ENCODE measurements around the gene TADA2B.

The TADA2B gene

DNA sequence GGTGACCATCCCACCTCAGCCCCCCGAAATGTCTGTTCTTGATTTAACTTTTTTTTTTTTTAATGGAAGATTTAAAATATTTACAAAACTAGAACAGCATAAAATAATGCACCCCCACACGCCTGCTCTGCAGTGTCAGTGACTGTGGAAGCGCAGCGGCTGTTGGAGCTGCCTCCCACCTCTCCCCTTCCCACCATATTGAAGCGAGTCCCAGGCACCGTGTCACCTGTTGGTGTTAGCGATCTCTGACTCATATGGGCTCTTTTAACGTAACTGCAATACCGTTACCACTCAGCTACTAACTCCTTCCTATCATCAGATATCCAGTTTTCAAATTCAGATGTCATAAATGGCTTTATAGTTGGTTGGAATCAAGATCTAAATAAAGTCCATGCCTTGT lies 17.1 kb upstream of the TADA2B start:
- Histone ChIP-seq H3K4me1 (ENCODE audit: insufficient read depth, low read length, poor library complexity, severe bottlenecking) (no peaks in the 10 kb centered on the region), H3K36me3 (ENCODE audit: insufficient read depth, low read length) (peaks cover 47% of the 10 kb centered on the region; the same call in 1 of the 2 replicates), H3K4me3 (ENCODE audit: low read length, poor library complexity, severe bottlenecking) (no peak overlapping the region), H3K9ac (ENCODE audit: low read depth, low read length, poor library complexity, severe bottlenecking) (no peak overlapping the region), H3F3A (ENCODE audit: low read depth) (no peaks in the 10 kb centered on the region), H3K4me2 (ENCODE audit: low read depth, low read length, poor library complexity, severe bottlenecking) (no peak overlapping the region), H2AFZ (ENCODE audit: low read length) (no peak overlapping the region), H3K27me3 (ENCODE audit: insufficient read depth, low read length, poor library complexity, severe bottlenecking) (no peaks in the 10 kb centered on the region), H4K20me1 (ENCODE audit: insufficient read depth, low read length, poor library complexity, severe bottlenecking) (no peaks in the 10 kb centered on the region), H3K9me2 (replicated peaks; ENCODE audit: low read depth, low read length) (no peaks in the 10 kb centered on the region), H3K9me3 (ENCODE audit: insufficient read depth, low read depth, low read length) (no peaks in the 10 kb centered on the region), H3K79me2 (ENCODE audit: insufficient read depth, low read length) (no peaks in the 10 kb centered on the region)
- TF ChIP-seq EZH2phosphoT487 (IDR thresholded peaks at IDR 0.05; ENCODE audit: borderline replicate concordance): no peak
- TF ChIP-seq, protein P1, sequence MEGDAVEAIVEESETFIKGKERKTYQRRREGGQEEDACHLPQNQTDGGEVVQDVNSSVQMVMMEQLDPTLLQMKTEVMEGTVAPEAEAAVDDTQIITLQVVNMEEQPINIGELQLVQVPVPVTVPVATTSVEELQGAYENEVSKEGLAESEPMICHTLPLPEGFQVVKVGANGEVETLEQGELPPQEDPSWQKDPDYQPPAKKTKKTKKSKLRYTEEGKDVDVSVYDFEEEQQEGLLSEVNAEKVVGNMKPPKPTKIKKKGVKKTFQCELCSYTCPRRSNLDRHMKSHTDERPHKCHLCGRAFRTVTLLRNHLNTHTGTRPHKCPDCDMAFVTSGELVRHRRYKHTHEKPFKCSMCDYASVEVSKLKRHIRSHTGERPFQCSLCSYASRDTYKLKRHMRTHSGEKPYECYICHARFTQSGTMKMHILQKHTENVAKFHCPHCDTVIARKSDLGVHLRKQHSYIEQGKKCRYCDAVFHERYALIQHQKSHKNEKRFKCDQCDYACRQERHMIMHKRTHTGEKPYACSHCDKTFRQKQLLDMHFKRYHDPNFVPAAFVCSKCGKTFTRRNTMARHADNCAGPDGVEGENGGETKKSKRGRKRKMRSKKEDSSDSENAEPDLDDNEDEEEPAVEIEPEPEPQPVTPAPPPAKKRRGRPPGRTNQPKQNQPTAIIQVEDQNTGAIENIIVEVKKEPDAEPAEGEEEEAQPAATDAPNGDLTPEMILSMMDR (conservative IDR thresholded peaks at IDR 0.05; ENCODE audit: low read length): no peak

DNA sequence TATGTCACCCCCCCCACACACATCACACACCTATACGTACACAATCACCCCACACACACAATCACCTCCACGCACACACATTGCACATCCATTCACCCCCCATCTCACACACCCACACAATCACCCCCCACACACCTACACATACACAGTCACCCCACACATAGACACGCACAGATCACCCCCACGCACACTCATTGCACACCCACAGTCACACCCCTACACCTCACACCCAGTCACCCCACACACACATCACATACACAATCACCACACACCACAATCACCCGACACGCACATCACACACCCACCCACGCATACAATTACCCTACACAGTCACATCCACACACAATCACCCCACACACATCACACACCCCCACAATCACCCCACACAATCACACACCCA lies 15.9 kb upstream of the TADA2B start:
- H4K20me1 ChIP-seq (ENCODE audit: insufficient read depth, low read length, poor library complexity, severe bottlenecking): no peaks in the 10 kb centered on the region
- no peak overlapping the region for H3K4me2 ChIP-seq (ENCODE audit: low read depth, low read length, poor library complexity, severe bottlenecking)
- H3K9ac ChIP-seq (ENCODE audit: low read depth, low read length, poor library complexity, severe bottlenecking): no peak overlapping the region
- H2AFZ ChIP-seq (ENCODE audit: low read length): no peak overlapping the region
- H3K9me3 ChIP-seq (ENCODE audit: insufficient read depth, low read depth, low read length): no peaks in the 10 kb centered on the region
- H3K9me2 ChIP-seq (replicated peaks; ENCODE audit: low read depth, low read length): no peaks in the 10 kb centered on the region
- no peaks in the 10 kb centered on the region for H3K79me2 ChIP-seq (ENCODE audit: insufficient read depth, low read length)
- H3K4me1 ChIP-seq (ENCODE audit: insufficient read depth, low read length, poor library complexity, severe bottlenecking): no peaks in the 10 kb centered on the region
- no peak overlapping the region for H3K4me3 ChIP-seq (ENCODE audit: low read length, poor library complexity, severe bottlenecking)
- TF ChIP-seq, protein P1 (conservative IDR thresholded peaks at IDR 0.05; ENCODE audit: low read length): no peak
- no peak for TF ChIP-seq EZH2phosphoT487 (IDR thresholded peaks at IDR 0.05; ENCODE audit: borderline replicate concordance)
- no peaks in the 10 kb centered on the region for H3F3A ChIP-seq (ENCODE audit: low read depth)
- no peaks in the 10 kb centered on the region for H3K27me3 ChIP-seq (ENCODE audit: insufficient read depth, low read length, poor library complexity, severe bottlenecking)
- peaks cover 56% of the 10 kb centered on the region; the same call in 1 of the 2 replicates for H3K36me3 ChIP-seq (ENCODE audit: insufficient read depth, low read length)

DNA sequence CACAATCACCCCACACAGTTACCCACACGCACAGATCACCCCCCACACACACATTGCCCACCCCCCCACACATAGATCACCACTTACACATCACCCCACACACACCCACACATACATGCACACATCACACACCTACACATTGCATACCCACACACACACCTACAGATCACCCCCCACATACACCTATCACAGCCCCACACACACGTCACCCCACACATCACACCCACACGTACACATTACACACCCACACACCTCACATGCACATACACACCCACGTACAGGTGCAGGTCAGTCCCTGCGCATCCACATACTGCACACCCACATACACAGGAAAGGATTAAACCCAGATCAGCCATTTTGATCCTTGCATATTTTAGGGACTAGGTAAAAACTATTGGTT lies 15.3 kb upstream of the TADA2B start:
- no peak overlapping the region for H3K4me3 ChIP-seq (ENCODE audit: low read length, poor library complexity, severe bottlenecking)
- H3K9ac ChIP-seq (ENCODE audit: low read depth, low read length, poor library complexity, severe bottlenecking): no peak overlapping the region
- peaks cover 60% of the 10 kb centered on the region; the same call in 1 of the 2 replicates for H3K36me3 ChIP-seq (ENCODE audit: insufficient read depth, low read length)
- H3K79me2 ChIP-seq (ENCODE audit: insufficient read depth, low read length): no peaks in the 10 kb centered on the region
- H3K9me2 ChIP-seq (replicated peaks; ENCODE audit: low read depth, low read length): no peaks in the 10 kb centered on the region
- no peaks in the 10 kb centered on the region for H3K9me3 ChIP-seq (ENCODE audit: insufficient read depth, low read depth, low read length)
- no peaks in the 10 kb centered on the region for H3K4me1 ChIP-seq (ENCODE audit: insufficient read depth, low read length, poor library complexity, severe bottlenecking)
- H3F3A ChIP-seq (ENCODE audit: low read depth): no peaks in the 10 kb centered on the region
- H3K4me2 ChIP-seq (ENCODE audit: low read depth, low read length, poor library complexity, severe bottlenecking): no peak overlapping the region
- H4K20me1 ChIP-seq (ENCODE audit: insufficient read depth, low read length, poor library complexity, severe bottlenecking): no peaks in the 10 kb centered on the region
- no peak overlapping the region for H2AFZ ChIP-seq (ENCODE audit: low read length)
- H3K27me3 ChIP-seq (ENCODE audit: insufficient read depth, low read length, poor library complexity, severe bottlenecking): no peaks in the 10 kb centered on the region
- TF ChIP-seq EZH2phosphoT487 (IDR thresholded peaks at IDR 0.05; ENCODE audit: borderline replicate concordance): no peak
- TF ChIP-seq, protein P1 (conservative IDR thresholded peaks at IDR 0.05; ENCODE audit: low read length): no peak

Measured in Loucy (cell line).